ENCODE data around the gene ZFYVE27.
"Not testable (repeated sequence)": the region's sequence is repeated elsewhere in the genome, so short reads cannot be mapped to it uniquely, and the experiment has no call there.

ZFYVE27 gene, protein sequence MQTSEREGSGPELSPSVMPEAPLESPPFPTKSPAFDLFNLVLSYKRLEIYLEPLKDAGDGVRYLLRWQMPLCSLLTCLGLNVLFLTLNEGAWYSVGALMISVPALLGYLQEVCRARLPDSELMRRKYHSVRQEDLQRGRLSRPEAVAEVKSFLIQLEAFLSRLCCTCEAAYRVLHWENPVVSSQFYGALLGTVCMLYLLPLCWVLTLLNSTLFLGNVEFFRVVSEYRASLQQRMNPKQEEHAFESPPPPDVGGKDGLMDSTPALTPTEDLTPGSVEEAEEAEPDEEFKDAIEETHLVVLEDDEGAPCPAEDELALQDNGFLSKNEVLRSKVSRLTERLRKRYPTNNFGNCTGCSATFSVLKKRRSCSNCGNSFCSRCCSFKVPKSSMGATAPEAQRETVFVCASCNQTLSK

DNA sequence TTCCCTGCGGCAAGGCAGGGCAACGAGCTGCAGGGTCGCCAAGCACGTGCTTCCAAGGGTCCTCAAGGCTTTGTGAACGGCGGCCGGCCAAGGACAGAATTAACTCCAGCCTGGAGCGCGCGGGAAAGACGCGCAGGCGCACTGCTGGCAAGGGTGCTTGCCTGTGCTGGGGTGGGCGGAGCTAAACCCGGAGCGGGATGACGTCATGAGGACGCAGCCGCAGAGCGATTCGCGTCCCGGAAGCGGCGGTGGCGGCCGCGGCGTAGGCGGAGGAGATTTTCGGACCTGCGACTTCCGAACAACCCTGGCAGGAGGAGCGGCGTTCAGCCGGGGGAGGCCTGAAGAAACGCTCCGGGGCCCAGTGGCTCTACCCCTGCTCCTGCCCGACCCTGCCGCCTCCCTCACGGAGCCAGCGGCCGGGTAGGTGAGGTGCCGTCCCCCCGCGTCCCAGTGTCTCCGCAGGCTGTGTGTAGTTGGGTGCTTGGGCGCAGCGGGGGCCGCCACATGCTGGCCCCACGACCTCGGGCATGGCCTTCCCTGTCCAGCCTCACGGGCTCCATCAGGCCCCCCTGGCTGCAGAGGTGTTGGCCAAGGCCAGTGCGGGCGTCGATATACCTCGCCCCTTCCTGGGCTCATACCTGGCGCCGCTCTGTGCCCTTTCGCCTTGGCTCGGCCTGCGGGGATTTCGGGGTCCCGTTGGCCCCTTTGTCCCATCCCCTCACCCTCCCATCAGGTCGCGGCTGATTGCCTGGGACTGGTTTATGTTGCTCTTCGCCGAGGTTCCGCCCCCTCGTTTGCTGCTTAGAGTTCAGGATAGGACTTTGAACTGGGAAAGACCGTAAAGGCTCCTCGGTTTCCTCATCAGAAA is at the start of gene ZFYVE27:
Gene ZFYVE27 (plus strand): TSS at position 227 of the 868 bp plus-strand sequence. CDS start 1,350 bp downstream, outside the sequence.
- DNase-seq, result peak; percentile 87

DNA sequence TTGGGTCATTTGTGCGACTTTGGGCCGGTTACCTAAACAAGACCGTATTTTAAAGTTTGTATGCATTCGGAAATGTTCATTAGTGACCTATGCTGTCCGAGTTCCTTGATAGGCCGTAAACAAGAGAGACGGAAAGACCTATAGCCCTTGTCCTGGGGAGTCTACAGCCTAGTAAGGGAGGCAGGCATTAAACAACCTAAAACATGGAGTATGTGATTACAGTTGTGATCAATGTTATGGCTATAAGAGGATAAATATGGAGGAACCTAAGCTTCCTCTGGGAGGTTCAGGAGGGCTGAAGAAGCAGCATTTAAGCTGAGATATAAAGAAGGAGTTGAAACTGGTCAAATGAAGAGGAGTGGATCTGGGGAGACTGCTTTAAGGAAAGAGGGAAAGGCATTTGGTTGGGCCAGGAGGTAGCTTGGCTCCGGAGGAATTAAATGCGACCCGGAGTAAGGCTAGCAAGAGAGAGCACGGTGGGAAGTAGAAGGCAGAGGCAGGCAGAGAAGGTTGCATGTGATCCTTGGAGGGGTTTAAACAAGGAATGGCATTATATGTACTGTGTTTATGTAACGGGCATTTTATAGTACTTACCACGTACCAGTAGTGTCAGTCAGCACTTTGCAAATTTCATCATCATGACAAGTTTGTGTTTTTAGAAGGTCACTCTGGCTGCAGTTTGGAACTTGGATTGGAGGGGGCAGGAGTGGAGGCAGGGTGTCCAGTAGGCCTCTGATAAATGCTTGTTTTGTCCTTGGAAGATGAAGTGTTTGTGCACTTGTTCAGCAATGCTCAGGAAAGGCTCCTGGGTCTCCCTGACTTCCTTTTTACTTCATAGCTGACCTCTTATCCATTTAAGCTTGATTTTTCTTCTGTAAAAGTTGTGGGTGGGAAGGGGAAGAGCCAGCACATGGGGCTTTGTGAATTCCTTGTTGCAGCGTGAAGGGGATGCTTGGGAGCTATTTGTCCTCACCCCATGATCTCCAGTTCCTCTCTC is 48.8 kb upstream of the ZFYVE27 start:
- DNase-seq, result no peak

DNA sequence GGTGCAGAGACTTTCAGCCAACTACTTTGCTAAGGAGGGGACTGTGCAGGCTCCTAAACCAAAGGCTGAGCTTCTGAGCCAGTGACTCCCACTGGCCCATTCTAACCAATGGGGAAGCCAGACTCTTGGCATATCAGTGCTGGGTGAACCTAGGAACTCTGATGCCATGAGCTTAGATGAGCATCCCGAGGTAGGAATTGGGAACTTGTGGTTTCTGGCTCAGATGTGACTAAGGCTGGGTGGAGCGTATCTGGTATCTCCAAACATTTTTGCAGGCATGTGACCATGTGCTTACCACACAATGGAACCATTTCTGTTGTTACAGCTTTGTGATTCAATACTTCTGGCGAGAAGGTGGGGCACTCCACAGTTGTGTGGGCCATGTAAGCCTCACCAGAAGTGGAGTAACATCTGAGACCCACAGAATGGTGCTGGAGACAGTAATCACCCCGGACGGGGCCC is 47.3 kb upstream of the ZFYVE27 start:
- DNase-seq, result no peak

DNA sequence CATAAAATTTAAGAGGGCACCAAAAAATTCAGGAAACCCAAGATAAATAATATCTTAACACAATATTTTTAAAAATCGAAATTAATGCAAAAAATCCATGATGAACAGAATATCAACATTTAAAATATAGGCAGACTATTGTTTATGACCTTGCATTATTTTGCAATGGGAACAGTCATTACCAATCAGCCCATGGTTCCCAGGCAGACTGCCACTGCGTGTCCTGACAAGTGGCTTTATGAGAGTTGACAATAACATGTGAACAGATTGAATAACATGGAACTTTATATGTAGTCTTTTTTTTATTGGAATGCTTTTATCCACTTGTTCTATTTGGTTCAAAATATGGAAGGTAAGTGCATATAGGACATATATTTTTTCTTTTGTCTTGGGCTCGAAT is 46.8 kb upstream of the ZFYVE27 start:
- DNase-seq, result no peak

DNA sequence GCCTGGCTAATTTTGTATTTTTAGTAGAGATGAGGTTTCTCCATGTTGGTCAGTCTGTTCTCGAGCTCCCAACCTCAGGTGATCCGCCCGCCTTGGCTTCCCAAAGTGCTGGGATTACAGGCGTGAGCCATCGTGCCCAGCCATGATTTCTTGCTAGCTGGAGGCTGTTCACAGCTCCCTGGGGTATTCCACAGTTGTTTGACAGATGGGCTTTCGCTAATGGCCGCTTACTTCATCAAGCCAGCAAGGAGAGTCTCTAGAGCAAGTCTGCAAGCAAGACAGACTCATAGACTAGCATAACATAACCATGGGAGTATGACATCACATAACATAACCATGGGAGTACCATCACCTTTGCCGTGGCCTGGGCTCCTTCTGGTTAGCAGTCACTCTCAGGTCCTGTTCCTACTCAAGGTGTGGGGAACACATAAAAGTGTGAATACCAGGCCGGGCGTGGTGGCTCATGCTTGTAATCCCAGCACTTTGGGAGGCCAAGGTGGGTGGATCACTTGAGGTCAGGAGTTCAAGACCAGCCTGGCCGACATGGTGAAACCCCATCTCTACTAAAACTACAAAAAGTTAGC is 38.8 kb upstream of the ZFYVE27 start:
- DNase-seq, result not testable (repeated sequence)

DNA sequence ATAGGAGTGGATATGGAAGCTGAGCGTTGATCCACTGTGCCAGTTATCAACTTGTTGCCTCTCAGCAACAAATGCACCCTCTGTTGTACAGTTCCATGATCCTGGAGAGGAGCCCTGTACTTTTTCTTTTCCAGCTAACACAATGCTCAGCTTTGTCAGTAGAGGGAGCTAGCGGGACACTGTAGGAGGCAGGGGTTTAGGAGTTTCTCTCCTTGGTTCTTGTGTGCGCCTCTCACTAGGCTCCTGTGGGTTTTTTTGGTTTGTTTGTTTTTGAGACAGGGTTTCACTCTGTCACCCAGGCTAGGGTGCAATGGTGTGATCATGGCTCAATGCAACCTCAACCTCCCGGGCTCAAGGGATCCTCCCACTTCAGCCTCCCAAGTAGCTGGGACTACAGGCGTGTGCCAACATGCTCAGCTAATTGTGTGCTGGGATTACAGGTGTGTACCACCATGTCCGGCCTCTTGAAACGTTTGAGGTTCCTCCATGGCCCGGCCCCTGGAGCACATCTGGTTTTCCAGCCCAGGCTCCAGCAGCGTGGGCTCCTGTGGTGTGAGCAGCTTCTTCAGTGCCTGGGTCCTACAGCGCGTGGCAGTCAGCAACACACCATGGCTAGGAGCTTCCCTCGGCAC is 35.4 kb upstream of the ZFYVE27 start:
- DNase-seq, result peak; percentile 37

DNA sequence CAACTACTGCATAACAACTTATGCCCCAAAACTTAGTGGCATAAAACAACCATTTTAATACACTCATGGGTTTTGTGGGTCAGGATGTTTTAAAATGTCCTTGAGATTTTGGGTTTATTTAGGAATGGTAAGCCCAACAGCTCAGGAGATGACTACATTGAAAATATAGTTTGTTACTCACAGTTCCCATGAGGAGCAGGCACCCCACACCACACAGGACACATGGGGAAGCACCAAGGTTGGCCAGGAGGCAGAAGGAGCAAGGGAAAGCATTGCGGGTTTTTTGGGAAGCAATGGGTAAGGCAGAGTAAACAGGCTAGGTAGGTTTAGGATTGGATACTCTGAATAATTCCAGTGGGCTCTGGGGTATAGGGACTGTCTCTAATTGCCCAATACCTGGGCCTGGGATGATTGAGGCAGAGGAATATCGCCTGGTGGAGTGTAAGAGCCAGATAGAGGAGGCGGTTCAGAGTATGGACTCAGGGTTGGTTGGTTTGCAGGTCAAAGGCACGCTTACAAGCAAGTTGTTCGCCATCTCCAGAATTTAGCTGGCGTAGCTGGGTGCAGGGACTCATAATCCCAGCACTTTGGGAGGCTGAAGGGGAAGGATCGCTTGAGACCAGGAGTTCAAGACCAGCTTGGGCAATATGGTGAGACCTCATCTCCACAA is 33.4 kb upstream of the ZFYVE27 start:
- DNase-seq, result no peak

DNA sequence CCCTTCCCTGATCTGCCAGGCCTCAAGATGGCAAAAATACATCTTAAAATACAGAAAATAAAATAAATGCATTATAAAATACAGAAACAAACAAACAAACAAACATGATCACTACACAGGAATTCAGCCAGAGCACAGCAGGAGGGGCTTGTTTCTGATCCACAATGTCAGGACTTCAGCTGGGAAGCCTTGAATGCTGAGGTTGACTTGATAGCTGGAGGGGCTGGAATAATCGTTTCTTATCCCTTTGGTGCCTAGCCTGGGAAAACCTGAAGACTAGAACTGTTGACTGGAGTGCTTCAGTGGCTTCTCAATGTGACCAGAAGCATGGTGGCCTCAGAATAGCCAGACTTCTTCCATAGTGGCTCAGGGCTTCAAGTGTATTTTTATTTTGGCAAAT is 32.6 kb upstream of the ZFYVE27 start:
- DNase-seq, result no peak

DNA sequence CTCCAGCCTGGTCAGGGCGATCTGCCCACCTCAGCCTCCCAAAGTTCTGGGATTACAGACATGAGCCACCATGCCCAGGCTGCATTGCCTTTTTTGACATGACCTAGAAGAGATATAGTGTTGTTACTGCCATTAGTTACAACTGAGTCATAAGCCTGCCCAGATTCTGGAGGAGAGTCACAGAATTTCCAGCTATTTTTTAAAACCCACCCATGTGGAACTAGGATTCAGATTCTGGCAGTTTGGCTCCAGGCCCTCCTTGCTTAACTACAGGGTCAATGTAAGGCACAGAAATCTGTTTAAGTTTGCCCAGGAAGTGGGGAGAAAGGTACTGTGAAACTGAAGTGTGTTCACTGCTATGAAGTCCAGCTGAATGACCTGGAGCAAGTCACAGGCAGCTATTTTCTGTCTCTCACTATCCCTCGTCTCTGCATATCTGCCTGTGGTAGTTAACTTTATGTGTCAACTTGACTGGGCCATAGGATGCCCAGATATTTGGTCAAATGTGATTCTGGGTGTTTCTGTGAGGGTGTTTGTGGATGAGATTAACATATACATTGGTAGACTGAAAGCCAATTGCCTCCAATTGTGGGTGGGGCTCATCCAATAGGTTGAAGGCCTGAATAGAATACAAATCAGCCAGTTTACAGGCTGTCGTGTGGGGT is 31.8 kb upstream of the ZFYVE27 start:
- DNase-seq, result no peak

DNA sequence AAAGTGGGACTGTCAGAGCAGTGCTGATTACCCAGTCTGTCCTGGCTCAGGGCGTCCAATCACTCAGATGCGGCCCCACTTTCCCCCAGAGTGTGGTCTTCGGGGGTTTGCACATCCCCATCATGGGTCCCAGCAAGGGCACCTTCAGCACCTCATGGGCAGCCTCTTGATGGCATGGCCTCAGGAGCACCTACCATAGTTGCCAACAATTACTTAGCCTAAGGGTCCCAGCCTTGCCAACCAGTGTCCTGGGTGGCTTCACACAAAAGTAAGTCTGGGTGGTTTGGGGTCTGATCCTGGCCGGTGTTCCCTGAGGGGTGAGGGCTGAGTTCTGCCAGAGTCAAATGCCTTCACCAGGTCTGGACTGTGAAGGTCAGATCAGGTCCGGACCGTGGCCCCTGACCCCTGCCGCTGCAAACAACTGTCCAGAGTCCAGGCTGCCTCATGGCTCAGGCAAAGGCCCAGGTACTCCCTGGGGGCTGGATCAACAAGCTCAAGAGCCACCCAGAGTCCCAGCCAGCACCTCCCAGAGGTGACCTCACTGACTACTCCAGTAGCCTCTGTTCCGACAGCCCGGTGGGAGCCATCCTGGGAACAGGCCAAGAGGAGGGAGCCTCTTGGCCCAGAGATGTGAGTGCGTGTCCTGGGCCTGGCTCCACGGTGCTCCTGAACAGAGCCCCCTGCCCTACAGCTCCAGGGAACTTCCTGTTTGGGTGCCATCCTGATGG is 29.6 kb upstream of the ZFYVE27 start:
- DNase-seq, result no peak

DNA sequence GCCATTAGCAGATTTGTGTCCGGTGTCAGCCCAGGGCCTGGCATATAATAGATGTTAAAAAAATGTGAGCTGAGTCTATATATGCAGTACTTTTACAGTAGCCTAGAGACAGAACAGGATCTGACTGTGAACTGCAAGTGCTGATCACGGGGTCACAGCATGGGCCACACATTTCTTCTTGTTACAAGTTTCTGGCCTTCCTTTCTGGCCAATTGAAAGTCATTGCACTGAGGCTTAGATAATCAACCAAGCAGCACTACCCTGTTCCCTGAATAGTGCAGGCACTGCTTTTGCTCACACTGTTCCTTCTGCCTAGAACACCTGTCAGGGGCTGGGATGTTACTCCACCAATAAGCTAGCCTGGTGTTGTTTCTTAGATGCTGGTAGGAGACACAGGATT is 28.8 kb upstream of the ZFYVE27 start:
- DNase-seq, result no peak

DNA sequence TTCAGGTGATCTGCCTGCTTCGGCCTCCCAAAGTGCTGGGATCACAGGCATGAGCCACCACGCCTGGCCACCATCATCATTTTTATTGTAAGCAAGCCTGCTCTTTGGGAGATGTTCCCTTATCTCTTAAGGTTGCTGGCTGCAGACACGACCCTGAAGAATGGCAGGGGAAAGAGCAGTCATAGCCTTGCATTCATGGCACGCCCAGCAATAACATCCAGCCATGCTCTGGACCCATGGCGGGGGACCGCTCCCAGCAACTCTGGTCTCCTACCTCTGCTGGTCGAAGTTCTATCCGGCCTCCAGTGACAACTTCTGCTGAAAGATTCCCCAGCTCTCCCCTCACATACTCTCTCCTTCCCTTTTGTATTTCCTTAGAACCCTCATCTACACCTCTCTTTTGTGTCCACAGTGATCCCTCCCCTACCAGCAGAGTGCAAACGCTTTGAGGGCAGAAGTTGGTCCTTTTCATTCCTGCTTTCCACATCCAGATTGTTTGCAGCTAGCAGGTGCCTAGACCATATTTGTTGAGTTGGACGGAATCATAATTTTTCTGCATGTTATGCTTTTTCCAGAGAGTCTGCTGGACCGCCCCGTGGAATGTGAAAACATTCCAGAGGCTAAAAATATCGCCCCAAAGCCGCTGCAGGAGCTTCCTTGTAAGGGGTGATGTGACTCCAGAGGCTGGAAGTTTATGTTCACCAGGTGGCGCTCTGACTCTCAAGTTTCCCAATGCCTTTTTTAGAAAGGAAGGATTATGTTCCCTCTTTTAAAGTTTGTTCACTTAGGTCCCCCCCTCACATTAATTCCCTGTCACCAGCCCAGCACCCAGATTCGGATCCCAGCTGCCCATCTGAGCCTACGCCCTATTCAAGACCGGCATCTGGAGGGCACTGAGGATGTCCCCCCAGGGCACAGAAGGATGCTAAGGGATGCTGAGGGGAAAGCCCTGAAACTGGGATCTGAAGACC is 27.7 kb upstream of the ZFYVE27 start:
- DNase-seq, result no peak

DNA sequence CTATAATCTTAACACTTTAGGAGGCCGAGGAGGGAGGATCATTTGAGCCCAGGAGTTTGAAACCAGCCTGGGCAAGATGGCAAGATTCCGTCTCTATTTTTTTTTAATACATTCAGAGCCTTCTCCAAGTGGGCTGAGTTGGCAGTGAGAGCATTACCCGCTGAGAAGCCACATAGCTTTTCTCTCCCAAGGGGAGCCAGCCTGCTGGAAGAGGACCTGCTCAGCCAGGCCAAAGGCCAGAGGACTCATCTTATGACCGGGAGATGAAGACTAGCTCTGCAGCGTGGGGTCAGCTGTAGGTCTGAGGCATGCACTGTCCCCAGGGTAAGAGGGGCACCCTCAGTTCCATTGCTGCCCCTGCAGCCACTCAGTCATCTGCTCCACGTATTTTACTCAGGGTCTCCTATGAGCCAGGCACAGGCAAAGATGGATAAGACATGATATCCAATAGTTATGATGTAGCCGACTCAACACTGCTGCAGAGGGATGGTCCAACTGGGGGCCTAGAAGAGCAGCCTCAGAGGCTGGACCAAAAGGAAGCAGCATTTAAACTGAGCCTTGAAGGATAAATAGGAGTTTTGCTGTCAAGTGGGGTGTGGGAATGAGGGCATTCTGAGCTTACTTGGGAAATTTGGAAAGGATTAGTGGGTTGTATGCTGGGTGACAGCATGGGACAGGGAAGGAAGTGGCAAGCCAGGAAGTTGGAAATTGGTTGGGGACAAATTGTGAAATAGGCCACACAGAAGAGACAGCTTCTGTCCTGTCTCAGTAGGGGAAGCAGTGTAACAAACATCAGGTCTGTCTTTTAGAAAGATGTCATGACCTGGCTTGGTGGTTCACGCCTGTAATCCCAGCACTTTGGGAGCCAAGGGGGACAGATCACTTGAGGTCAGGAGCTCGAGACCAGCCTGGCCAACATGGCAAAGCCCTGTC is 25.0 kb upstream of the ZFYVE27 start:
- no peak for DNase-seq

DNA sequence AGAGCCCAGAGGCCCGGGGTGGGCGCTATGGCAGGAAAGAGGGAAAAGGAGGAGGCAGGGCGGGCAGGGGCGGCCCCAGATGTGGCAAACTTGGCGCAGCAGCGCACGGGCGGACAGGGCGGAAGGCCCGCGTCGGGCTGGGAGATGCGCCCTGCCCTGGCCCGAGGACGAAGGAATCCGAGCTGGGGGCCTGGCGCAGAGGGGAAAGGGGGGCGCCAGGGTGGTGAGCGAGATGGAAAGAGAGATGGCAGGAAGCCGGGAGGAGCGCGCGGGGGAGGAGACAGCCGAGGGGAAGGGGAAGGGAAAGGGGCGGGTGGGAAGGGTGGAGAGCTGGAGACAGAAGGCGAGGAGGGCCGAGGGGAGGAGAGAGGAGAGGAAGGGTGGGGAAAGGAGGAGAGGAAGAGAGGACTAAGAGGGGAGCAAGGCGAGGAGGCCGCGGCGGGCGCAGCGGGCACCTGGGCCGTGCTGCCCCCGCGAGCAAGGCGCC is 23.5 kb upstream of the ZFYVE27 start, which contains the start of gene MARVELD1:
Gene MARVELD1 (plus strand): TSS at position 392 of the 487 bp plus-strand sequence. CDS start 147 bp downstream, outside the sequence.
- no peak for DNase-seq

DNA sequence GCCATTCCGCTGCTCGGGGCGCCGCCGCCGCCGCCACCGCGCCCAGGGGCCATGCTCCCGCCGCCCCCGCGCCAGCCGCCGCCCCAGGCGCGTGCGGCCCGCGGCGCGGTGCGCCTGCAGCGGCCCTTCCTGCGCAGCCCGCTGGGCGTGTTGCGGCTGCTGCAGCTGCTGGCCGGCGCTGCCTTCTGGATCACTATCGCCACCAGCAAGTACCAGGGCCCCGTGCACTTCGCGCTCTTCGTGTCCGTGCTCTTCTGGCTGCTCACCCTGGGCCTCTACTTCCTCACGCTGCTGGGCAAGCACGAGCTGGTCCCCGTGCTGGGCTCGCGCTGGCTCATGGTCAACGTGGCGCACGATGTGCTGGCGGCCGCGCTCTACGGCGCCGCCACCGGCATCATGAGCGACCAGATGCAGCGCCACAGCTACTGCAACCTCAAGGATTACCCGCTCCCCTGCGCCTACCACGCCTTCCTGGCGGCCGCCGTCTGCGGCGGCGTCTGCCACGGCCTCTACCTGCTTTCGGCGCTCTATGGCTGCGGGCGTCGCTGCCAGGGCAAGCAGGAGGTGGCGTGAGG is 23.0 kb upstream of the ZFYVE27 start:
- peak; percentile 43 for DNase-seq

DNA sequence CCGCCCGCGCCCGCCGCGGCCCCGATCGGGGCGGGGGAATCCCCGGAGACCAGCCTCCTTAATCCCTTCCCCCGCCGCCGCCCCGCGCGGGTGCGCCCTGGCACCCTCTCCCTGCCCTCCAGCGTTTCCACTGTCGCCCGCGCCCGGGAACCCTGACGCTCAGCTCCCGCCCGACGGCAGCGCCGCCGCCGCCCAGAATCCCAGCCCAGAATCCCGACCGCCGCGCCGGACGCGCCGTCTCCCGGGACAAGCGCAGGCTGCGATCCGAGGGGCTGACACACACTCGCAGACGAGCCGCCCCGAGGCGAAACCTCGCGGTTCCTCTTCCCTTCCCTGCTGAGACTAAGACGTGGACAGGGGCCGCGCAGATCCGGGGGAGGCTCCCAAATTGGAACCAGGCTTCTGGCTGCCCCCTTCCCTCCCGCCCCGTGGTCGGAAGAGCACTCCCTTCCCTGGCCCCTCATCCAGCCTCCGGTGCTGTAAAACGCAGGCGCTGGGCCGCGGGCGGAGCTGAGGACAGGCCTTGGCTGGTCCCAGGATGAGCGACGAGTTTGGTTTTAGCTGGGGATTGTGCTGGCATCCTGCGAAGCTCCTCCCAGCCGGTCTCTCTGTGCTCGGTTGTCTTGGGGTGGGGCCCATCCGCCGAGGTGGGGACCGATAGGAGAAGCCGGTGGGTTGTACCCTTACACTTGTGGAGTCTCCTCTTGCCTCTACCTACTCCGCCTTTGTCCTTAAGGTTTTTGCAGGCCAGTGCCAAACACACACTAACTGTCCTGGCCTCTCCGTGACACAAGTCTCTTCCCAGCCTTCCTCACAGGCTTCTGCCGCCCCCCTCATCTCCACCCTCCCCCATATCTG is 22.3 kb upstream of the ZFYVE27 start:
- no peak for DNase-seq

Data from DMS153 (cell line).